Dermis microvascular lymphatic vessel endothelial cell (primary cell): ENCODE data around the gene PLEKHD1. TPM values are rescaled to one million over a fixed set of nuclear protein-coding genes. Genes with fewer than 3 reads are reported as not detected.
A peak's percentile ranks its signal among the peaks of the same experiment; 100 is the strongest.

Experiments
- DNase-seq, 2 donors: peaks; one replicate each; pipeline versions ENCODE4 v3.0.0 to v3.0.0-alpha.2; 2010; ENCODE audit warnings: low read depth in 2 of 2
- total RNA-seq: library from RNA; depleted of rRNA; stranded (reverse); fragments of >200 nt; gene quantifications from 2 replicates; pipeline ENCODE4 v1.2.1, GENCODE V29; 2014

The PLEKHD1 gene
- total RNA-seq, 1 donor from 2014 or later, result under 0.01 TPM

GRCh38 chr14:69547701-69548348 is 63.3 kb downstream of the PLEKHD1 start:
- DNase-seq, result peak in 1 of 2 donors; percentile 9

- no peak for DNase-seq
Measured at GRCh38 chr14:69548566-69548965, 64.0 kb downstream of the PLEKHD1 start.

- DNase-seq, result no peak
Measured at GRCh38 chr14:69551511-69551910, 67.0 kb downstream of the PLEKHD1 start.

- DNase-seq, result no peak
Measured at GRCh38 chr14:69553252-69553651, 68.7 kb downstream of the PLEKHD1 start.

DNA sequence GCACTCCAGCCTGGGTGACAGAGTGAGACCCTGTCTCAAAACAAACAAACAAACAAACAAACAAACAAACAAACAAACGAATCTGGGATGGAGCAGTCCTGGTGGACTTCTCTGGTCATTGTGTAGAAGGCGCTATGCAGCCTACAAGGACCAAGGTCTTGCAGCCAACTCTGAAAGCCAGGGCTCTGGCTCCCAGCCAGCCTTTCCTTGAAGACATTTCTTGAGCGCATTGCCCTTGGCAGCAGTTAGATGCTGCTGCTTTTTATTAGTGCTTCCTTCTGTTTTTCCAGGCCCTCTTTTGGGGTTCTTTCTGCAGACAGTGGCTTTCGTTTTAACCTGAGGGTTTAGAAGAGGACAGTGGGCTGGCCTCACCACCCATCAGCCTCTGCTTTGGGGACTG is 70.0 kb downstream of the PLEKHD1 start:
- DNase-seq, result no peak

DNA sequence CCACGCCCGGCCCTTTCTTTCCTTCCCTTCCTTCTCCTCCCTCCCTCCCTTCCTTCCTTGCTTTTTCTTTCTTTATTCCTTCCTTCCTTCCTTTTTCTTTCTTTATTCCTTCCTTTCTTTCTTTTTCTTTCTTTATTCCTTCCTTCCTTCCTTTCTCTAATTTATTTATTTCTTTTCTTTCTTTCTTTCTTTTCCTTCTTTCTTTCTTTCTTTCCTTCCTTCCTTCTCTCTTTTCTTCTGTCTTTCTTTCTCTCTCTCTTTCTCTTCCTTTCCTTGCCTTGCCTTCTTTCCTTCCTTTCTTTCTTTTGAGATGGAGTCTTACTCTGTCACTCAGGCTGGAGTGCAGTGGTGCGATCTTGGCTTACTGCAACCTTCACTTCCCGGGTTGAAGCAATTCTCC is 74.2 kb downstream of the PLEKHD1 start:
- no peak for DNase-seq

DNA sequence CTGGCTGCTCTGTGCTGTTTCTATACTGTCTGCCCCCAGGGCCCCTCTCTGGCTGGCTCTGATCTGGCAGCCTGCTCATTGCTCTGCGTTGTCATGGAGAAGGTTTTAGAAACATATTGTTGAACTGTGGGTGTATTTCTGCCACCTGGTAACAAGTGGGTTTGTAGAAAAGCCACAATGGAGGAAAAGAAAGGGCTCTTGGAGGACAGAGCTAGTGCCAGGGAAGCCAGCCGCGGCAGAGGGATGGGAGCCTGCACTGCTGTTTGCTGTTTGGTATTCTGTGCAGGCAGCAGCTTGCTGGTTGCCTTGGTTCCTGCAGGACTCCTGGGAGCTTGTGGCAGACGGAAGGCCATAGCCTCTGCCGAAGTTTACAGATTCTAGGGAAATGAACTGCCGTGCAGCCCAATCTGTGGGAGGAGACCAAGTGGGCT is 75.1 kb downstream of the PLEKHD1 start:
- DNase-seq, result no peak

- DNase-seq, result no peak
Measured at GRCh38 chr14:69560826-69561225, 76.3 kb downstream of the PLEKHD1 start.

- DNase-seq, result no peak
Measured at GRCh38 chr14:69561893-69562292, 77.4 kb downstream of the PLEKHD1 start.

DNA sequence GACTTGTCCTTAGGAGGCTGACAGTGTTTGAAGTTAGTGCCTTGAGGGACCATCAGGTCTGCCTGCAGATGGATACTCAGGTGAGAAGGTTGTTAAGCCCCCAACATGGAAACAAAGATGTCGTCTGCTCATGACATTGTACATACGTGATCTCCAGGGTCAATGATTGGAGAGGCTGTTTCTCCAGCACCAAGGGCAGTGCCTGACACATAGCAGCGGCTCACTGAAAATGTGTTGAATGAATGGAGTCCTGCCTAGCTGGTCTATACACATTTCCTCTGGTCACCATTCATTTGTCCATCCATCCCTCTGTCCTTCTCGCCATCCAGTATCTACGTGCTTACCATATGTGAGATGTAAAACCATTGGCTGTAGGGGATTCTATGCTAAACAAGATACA is 83.0 kb downstream of the PLEKHD1 start:
- no peak for DNase-seq

- DNase-seq, result no peak
Measured at GRCh38 chr14:69569859-69570258, 85.3 kb downstream of the PLEKHD1 start.

- DNase-seq, result no peak
Measured at GRCh38 chr14:69570836-69571330, 86.4 kb downstream of the PLEKHD1 start.

DNA sequence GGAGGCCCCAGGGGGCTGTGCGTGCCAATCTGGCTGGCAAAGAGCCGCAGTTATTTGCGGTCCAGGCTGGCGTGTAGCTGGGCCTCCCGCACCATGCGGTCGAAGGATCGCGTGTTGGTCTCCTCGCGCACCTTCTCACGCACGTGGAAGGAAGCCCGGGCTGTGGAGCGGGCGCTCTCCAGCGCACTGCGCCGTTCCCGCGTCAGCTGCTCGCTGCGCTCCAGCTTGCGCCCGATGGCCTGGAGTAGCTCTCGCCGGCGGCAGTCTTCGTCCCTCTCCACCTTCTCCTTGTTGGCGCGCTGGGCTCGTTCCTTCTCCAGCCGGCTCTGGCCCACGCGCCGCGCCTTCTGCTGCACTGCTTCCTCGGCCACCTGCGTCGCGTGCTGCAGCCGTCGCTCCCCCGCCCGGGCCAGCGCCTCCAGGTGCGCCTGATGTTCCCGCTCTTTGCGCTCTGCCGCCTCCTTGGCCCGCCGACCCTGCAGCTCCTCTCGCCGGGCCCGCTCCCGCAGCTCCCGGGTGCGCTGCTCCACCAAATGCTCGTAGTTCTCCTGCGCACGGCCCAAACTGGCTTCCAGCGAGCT is 87.0 kb downstream of the PLEKHD1 start:
- DNase-seq, result no peak

- peak in 1 of 2 donors; percentile 37 for DNase-seq
Measured at GRCh38 chr14:69572030-69572840, 87.7 kb downstream of the PLEKHD1 start.

GRCh38 chr14:69572841-69573135 is 88.3 kb downstream of the PLEKHD1 start:
- no peak for DNase-seq

DNA sequence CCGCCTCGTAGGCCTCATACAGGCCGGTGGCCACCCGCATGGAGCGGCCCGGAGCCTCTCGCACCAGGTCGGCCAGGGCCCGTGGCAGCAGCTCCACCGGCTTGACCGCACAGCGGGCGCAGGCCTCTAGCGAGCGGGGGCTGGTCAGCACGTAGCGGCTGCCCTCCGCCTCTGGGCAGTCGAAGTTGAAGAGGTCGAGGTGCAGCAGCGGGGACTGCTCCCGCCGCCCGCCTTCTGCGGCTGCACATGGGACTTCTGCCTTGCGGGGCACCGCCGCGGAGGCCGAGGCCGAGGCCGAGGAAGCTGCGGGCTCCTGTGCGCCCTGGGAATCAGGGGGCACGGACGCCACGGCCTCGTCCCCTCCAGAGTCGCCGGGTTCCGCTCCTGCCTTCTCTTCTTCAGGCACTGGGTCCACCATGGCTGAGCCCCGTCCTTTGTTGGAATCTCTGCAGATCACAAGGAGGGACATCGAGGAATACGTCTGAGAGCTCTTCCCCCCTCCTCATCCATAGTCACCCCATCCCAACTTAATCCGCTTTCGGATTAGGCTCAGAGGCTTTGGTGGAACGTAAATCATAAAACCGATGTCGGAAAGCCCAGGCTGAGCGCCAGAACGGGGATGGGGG is 88.8 kb downstream of the PLEKHD1 start:
- no peak for DNase-seq

DNA sequence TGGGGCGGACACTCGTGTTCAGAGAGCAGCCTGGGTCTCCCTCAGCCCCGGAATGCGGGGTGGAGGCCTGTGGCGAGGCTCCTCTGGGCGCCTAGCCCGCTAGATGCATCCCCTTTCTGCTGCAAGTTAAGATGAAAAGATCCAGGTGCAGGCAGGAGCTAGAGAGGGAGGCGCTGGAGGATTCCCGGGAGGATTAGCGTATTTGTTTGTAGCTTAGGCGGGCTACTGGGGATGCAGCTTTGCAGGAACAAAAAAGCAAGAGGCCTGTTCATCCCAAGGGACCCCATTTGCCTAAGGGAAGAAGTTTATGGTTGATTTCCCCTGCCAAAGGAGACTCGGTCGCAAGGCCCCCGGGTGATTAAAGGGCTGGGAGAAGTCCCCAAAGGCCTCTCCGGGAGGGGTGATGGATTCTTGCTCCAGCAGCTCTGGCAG is 89.3 kb downstream of the PLEKHD1 start:
- no peak for DNase-seq

DNA sequence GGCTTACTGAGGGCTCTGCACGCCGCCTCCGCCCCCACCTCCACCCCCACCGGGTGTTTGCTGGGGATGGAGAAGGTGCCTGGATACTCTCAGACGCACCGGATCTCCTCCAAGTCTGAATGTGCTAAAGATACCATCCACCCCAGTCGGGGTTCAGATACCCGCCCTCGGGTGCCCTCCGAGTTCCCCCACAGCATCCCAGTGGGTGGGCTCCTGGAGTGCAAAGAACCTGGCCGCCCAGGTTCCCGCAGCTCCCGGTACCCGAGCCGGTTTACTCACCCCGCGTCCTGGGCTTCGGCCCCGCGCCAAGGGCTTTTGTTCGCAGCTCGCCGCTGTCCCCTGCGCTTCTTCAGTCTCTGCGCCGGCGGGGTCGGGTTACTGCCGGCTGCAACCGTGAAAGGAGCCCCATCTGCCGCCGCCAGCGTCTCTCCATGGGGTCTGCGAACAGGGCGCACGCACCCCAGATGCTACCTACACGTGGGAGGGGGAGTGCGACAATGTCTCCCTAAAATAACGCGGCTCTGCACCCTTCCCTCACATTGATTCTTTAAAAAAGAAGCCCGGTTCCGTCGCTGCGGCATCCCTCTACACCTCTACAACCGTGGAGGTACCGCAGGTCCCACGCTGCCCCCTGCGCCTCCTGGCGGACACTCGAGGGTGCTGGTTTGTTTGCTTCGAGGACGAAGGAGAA is 89.9 kb downstream of the PLEKHD1 start, which contains the start of gene CCDC177:
TSS of gene CCDC177 (minus strand) at position 609 of the 691 bp plus-strand sequence. CDS start 1,249 bp downstream, outside the sequence.
- peak; percentile 17 to 54 for DNase-seq

GRCh38 chr14:69574954-69575295 is 90.4 kb downstream of the PLEKHD1 start:
- no peak for DNase-seq

- DNase-seq, result no peak
Measured at GRCh38 chr14:69579476-69579875, 94.9 kb downstream of the PLEKHD1 start.

GRCh38 chr14:69580009-69580577 is 95.6 kb downstream of the PLEKHD1 start:
- peak in 1 of 2 donors; percentile 41 for DNase-seq
